NOMO-1 (cell line): Measurements from ENCODE around the gene XPNPEP2.

Experiments used
- DNase-seq, 2 experiments: peaks; one replicate each; lab custom pipeline; 2025; ENCODE audit not compliant: unreplicated experiment in 2 of 2; lab: John Stamatoyannopoulos, UW

Gene XPNPEP2

DNA sequence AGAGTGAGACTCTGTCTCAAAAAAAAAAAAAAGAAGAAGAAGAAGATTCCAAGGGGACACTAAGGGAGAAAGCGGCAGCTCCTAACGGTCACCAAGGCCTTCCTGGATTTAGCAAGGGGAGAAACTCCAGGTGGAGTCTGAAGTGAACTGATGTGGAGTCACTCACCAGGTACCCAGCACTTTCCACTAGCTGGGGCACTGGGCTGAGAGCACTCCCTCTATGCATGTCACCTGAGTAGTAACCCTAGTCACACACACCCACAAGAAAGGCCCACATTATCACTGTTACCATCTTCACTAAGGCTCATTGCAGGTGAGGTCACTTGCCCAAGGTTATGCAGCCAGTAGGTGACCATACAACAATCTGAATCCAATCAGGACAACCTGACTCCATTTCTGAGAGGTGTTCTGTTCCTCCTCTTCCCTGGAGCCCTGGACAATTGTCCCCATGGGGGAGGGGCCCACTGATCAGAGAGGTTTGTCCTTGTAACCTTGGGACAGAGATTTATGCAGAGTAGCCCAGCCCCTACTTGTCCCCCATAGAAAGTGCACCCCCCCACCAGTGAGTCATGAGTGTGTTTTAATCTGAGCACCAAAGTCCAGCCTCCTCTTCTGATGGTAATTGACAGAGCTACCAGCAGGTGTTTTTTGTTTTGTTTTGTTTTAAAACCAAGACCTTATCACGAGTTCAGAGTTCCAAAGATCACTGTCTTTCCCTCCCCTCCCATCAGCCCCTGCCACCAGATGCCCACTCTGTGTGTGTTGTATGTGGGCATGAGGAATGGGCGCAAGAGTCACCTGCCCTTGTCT lies 35.1 kb downstream of the XPNPEP2 start:
- no peak for DNase-seq

DNA sequence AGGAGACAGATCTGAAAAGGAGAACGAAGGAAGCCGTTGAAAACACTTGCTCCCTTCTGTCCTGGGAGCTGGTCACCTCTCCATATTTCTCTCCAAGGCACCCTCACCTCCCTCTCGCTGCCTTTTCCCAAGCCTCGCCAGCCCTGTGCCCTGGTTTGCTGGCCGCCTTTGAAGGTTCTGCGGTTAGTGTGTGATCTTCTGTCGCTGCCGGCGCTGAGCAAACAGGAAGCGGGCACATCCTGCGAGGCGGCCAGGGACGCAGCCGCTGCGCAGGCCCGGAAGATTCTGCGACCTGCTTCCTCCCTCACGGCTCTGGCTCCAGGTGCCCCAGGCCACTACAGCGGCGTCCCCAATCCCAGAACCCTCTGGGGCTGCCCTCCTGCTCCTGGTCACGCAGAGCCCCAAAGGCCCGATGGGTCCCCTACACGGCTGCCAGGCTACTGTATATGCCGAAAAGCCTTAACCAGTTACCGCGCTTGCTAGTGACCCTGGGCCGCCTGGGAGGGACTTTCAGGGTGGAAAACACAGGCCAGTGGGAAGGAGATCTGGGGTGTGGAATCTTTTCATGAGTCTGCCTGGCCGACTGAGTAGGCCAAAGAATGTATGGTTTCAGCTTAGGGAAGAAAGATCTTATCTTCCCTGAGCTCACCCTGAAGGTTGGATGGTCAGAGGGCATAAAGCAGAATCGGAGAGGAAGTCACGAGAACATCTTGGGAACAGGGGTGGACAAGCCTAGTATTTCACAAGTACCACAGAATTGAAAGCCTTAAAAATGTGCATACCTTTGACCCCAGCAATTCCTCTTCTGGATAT lies 38.6 kb downstream of the XPNPEP2 start:
- DNase-seq: peak; percentile 81

DNA sequence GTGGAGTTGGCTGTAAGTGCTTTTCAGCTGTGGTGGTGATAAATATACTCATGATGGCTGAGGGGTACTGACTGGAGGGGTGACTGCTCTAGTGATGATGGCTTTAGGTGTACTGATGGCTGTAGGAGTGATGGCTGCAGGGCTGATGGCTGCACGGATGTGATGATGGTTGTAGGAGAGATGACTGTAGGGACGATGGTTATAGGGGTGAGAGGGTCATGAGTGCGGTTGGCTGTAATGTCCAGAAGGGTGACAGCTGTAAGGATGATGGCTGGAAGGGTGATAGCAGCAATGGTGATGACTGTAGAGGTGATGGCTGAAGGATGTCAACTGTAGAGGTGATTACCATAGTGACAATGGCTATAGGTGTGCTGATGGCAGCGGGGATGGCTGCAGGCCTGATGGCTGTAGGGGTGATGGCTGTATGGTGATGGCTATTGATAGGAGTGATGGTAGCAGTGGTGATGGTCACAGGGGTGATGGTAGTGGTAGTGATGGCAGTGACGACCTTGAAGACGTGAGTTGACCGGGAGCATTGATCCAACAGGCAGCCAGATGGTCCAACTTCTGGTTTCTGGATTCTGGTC lies 40.4 kb downstream of the XPNPEP2 start:
- DNase-seq: no peak

DNA sequence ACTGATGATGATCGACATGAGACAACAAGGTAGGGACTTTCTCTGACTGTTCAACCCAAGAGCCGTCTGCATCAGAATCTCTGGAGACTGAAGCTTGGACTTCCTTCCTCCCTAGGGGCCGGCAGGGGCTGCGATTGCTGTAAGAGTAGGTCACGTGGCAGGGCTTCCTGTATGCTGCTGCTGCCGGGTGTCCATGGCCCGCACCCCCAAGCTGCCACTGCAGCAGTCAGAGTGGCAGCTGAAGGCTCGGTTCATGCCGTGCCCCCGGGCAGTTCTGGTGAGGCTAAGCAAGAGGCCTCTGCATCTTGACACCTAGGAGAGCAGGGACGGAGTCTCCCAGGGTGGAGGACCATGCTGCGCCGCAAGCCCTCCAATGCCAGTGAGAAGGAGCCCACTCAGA lies 41.0 kb downstream of the XPNPEP2 start, which contains the start of gene SASH3:
Gene SASH3, plus strand, starts transcription at position 203 of the 400 bp plus-strand sequence. Its CDS starts 149 bp downstream, at position 352.
- peak; percentile 81 to 85 for DNase-seq

DNA sequence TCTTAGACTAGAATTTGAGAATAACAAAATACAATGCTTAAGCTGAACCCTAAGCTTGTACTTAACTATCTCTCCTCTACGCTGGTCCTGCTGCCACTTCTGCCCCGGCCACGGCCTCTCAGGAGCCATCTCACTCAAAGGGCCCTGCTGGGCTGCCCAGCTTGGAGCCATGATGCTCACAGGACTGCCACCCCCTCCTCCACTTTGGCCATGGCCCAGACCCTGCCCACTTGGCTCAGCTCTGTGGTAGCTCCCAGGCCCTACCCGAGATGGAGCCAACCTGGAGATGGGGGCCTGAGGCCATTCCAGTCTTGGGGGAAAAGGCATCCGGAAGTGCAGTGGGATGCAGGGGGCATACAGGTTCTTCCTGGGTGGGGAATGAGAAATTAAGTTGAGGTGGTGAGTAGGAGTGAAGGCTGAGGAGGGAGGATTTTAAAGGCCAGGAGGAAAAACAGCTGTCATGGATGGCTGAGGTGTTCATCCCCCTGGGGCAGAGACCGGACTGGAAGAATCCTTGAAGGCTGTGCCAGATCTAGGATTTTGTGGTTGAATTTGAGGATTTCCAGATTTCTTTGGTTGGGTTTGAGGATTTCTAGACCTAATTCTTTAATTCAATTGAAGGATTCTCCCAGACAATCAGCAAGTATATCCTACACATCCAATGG lies 41.8 kb downstream of the XPNPEP2 start:
- DNase-seq: no peak

DNA sequence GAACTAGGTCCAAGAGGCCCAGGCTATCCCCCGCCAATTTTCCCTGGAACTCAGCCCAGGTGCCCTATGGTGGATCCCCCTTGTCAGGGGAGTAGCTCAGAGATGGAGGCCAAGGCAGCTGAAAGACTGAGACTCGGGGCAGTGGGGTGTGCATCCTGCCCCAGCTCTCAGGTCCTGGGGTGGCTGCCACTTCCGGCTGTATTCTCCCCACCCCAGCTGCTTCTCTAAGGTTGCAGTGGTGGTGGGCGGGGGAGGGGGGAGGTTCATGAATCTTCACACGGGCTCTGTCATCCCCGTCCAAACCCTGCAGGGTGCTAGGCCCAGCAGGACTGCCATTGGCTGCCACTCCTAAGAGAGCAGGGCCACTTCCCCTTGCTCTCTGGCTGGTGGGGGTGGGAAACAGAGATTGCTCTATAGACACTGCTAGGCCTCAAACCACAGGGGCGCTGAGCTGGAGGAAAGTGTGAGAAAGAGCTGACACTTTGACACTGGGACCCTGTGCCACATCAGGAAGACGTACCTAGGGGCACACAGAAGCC lies 42.4 kb downstream of the XPNPEP2 start:
- peak; percentile 75 to 85 for DNase-seq

DNA sequence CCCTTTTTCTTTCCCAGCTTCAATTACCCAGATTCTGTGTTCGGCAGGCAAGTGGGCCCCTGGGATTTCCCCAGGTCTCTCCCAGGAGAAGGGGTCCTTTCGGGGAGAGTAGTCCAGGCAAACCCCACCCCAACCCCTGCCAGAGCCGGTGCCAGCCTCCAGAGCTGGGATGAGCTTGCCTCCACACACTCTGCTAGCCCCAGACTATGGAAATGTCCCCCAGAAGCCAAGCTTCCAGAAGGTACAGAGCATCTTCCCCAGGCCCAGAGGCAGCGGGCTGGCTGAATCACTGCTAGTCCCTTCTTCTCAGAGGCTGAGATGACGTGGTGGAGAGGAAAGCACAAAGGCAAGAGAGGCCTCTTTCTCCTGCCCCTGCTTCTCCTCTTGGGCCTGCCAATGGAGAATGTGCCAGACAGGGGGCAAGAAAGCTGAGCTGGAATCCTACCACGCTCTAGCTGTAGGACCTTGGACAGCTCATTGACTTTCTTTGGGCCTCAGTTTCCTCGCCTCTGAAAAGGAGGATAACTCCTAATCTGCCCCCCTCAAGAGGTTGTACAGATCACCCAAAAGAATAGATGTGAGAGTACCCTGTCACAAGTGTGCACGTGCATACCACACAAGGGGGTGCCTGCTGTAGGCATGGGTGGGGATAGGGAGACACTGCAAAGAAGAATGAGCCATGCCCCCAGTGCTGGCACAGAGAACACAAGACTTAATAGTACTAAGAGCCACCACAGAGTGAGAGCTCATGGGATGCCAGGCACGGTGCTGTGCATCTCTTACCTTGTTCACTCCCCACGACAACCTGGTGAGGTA lies 43.1 kb downstream of the XPNPEP2 start:
- no peak for DNase-seq

DNA sequence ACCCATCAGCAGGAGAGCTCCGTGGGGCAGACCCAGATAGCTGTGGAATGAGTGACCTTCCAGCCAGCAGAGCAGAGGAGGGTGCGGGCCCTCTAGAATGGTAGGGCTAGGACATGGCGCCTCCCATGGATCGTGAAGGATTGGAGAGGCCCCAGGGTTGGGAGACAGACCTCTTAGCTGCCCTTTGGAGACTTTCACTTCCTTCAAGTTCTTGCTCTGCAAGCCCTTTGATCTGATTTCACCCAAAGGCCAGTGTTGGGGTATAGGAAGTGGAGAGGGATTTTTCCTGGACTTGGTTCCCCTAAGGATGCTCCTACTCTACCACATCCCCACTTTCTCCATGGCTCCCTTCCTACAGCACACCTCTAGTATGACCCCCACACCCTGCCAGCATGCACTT lies 43.9 kb downstream of the XPNPEP2 start:
- DNase-seq: peak in 1 of 2 experiments; percentile 7

DNA sequence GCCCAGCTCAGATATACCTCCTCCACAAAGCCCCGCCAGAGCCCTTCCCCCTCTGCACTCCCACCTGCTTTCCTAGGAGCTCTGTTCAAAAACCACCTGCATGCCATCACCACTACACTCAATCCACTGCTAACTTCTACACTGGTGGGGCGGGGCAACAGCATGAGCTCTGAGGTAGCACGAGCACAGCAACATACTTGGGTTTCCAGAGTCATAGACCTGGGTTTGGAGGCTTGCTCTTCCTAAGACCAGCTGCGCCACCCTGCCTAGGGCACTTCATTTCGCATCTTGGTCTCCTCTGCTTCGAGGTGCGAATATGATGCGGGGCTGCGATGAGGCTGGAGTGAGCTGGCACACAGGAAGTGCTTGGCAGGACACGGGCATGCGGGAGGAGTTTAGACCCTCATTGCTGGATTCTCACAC lies 44.5 kb downstream of the XPNPEP2 start:
- DNase-seq: no peak

DNA sequence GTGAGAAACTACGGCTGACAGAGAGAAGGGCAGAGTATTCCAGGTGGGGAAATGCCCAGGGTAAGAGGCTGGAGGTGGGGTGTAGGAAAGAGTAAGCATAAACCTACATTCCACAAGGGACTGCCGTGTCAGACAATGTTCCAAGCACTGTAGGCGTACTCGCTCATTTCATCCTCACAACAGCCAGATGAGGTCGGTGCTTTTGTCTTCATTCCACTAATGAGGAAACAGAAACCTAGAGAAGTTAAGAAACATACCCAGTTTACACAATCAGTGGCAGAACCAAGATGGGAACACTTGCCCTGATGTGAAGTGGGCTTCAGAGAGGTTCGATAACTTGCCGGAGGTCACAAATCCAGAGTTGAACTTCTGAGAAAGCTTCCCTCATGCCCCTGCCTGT lies 45.6 kb downstream of the XPNPEP2 start:
- peak in 1 of 2 experiments; percentile 29 for DNase-seq

DNA sequence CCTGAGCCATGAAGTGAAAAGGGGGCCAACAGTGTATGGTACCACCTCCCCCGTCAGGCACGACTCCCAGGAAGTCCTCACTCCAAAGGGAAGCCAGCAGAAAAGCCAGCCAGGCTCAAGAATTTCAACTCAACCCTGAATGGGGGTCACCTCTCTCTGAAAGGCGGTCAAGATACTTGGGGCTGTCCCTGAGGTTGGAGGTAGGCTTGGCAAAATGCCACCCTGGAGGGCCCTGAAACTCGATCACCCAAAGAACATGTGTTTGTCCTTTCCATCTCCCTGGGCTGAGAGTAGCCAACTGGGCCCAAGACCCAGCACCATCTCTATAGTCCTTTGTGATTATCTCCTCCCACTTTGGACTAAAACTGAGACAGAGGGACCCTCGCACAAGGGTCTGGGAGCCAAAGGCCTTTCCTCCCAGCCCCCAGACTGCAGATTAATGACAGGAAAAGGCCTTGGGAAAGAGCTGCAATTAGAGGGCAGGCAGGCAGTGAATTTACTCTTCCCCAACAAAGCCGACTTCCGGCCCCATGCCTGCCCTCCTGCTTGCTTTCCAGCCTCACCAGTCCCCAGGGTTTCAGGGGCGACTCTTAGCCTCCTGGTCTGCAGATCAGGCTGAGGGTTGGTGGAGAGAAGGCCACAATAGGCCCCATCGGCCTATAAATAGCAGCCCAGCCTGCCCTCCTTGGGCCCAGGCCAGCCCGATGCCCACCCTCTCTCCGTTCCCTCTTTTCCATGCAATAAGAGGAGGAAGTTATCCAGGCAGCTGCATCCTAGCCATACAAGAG lies 46.6 kb downstream of the XPNPEP2 start:
- DNase-seq: peak in 1 of 2 experiments; percentile 25

DNA sequence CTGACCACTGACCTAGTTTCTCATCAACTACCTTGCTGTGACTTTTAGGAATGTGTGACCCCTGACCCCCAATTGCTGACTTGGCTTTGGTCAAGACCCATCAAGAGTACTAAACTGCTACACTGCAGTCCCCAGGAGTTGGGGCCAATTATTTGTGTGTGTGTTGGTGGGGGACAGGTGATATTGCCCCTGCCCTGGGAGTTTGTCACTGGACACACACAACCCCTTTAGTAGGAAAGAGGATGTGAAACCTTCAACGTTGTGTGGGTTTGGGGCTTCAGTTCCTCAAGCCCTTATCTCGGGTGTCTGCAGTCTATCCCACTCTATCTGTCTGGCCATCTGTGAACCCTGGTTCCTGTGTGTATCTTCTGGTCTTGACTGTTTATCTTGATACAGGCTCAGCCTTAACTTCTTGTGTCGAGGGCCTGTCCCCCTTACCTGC lies 47.5 kb downstream of the XPNPEP2 start:
- DNase-seq: peak; percentile 80 to 86

DNA sequence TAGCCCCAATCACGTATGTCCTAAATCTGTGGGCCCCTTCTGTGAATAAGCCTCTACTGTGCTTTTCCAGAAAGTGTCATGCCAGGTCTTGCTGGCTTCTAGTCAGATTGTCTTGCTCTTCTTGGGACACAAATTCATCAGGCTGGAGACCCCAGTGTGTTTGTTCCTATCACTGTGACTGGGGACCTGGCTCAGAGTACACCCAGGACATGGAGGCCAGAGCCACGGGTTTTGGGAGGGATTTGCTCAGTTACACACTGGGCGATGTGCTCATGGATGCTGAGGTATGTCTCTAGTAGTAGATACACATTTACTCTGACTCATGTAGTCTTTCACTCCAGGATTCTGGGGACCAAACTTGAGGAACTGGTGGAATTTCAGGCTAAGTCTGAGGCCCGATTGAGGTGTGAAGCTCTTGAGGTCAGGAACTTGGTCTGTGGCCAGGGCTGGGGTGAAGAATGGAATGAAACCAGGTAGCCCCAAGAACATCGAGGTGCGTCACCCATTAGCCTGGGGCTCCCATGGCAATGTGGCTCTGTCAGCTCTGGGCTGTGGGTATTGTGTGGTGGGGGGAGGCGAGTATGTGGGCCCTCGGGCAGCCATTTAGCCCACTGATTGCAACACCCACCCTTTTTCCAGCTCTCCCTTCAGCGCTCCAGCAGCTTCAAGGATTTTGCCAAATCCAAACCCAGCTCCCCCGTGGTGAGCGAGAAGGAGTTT lies 48.7 kb downstream of the XPNPEP2 start:
- no peak for DNase-seq

DNA sequence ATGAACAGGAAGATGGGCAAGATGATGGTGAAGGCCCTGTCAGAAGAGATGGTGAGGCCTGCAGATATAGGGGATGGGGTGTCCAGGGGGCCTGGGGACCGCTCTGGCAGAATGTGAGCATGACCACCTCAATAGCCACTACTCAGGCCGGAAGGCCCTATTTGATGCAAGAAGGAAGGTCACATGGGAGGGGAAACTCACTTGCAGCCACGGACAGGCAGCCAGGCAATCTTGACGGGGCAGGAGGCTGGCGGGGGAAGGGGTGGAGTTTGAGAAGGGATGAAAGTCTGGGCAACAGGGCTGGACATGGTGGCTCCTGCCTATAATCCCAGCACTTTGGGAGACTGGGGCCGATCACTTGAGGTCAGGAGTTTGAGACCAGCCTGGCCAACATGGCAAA lies 49.7 kb downstream of the XPNPEP2 start:
- DNase-seq: no peak

DNA sequence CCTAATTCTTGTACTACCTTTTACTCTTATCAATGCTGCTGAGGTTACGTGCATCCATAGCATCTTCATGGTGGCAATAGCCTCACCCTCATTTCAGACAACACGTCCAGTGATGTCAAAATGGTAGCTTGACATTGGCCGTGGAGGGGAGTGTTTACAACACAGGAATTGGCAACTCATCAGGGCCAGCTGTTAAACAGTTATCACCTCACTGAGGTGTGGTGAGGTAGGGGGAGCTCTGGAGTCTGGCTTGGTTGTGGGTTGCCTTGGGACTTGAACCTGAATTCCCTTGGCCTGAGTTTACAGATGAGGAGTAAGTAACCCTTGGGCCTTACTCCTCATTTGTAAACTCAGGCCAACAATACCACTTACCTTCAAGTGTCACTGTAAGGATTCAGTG lies 51.4 kb downstream of the XPNPEP2 start:
- DNase-seq: no peak

DNA sequence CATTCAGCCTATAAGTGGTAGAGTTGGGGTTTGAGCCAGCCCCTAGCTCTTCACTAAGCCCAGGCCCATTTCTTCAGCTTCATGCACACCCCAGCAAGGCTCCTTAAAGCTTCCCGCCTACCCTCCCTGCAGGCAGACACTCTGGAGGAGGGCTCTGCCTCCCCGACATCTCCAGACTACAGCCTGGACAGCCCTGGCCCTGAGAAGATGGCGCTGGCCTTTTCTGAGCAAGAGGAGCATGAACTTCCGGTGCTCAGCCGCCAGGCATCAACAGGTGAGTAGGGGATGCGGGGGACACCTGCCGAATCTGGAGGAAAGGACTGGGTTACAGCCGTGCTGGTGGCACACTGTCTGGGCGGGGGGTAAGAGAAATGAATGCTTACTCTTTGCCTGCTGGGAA lies 52.0 kb downstream of the XPNPEP2 start:
- DNase-seq: no peak

DNA sequence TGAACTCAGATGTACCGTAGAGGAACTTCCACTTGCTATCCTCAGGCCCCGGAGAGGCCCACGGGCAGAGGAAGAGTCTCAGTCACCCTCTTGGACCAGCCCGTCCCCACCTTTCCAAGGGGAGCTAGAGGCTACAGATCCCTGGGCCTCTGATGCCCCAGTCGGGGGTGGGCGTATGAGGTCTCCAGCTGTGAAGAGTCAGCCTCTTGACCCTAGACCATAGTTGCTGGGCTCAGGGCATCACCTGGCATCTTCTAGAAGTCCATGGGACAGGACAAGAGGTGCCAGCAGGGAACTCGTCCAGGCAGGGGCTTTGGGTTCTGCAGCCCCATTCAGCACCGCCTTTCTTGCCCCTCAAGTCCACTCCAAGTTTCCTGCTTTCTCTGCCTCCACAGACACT lies 52.6 kb downstream of the XPNPEP2 start:
- no peak for DNase-seq

DNA sequence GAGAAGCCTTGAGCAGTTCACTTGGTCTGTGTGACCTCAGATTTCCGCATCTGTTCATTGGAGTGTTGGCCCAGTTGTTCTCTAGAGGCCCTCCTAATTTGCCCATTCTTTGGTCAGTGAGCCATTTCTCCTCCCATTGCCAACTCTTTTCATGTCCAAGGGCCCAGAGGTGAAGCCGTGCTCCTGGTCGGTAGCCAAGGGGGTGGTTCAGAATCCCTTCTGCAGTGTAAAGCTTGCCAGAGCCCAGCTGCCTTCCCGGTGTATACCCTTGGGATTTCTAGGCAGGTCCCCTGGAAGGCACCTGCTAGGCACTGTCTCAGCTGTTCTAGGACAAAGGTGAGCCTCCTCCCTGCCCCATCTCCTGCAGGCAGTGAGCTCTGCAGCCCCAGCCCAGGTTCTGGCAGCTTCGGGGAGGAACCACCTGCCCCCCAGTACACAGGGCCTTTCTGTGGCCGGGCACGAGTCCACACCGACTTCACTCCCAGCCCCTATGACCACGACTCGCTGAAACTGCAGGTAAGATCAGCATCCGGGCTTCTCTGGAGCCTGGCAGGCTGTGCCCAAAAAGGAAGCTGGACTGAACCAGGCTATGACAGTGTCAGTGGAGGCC lies 53.3 kb downstream of the XPNPEP2 start:
- DNase-seq: no peak
